Cardiac fibroblast (primary cell): ENCODE data around the gene OLIG1.

Source experiments
- DNase-seq, 2 donors: peaks; one replicate each; pipeline versions ENCODE4 v3.0.0 to v3.0.0-alpha.2; 2010; ENCODE audit warnings: low read depth in 2 of 2
- H3K4me3 ChIP-seq, 2 donors: replicated peaks in 1 of 2; 1 replicate in 1 of 2; 2 replicates in 1 of 2; pipeline ENCODE4 v1.5.1; 2011; ENCODE audit warnings: low read depth in 2 of 2, low read length in 2 of 2, mild to moderate bottlenecking in 2 of 2, moderate library complexity in 1 of 2
- TF ChIP-seq, protein P1 (sequence below): IDR thresholded peaks from one replicate; pipeline ENCODE4 v1.5.1; 2011; ENCODE audit warnings: low read depth, mild to moderate bottlenecking, low read length, inconsistent platforms

The OLIG1 gene

DNA sequence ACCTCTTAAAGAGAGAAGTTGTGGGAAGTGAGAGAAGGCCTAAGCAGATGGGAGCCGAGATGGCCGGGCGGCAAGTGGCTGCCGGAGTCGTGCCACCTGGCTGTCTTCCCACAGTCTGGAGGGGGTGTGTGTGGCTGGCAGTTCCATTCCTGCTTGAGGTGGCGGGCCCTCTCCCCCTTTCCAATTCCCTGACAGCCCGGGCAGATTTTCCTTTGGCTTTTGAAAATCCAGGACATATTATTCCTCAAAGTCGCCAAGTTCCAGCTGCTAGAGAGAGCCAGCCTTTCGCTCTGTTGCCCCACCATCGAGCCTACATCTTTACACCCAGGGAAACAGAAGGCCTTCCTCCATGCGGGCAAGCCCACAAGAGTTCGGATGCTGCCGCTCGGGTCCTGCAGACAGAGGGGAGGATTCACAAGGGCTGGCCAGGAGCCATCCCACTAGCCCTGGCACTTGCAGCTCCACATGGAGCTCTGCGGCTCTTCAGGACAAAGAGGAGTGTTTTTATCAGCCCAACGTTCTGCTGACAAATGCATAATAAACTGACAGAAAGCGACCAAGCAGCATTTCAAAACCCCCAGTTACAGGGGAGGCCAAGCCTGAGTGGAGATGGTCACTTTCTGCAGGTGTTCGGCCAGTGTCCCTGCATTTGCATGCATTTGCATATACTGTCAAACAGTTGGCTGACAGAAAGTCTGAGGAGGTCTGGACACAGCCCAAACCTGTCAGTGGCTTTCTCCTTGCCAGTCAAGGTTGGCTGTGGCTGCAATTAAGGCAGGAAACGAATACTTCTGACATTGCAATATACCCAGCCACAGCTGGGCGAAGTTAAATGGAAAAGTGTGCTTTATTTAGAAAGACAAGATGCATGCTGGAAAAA lies 45.9 kb downstream of the OLIG1 start:
- no peak overlapping the region for H3K4me3 ChIP-seq
- no peak for DNase-seq
- TF ChIP-seq, protein P1, sequence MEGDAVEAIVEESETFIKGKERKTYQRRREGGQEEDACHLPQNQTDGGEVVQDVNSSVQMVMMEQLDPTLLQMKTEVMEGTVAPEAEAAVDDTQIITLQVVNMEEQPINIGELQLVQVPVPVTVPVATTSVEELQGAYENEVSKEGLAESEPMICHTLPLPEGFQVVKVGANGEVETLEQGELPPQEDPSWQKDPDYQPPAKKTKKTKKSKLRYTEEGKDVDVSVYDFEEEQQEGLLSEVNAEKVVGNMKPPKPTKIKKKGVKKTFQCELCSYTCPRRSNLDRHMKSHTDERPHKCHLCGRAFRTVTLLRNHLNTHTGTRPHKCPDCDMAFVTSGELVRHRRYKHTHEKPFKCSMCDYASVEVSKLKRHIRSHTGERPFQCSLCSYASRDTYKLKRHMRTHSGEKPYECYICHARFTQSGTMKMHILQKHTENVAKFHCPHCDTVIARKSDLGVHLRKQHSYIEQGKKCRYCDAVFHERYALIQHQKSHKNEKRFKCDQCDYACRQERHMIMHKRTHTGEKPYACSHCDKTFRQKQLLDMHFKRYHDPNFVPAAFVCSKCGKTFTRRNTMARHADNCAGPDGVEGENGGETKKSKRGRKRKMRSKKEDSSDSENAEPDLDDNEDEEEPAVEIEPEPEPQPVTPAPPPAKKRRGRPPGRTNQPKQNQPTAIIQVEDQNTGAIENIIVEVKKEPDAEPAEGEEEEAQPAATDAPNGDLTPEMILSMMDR: no peak

DNA sequence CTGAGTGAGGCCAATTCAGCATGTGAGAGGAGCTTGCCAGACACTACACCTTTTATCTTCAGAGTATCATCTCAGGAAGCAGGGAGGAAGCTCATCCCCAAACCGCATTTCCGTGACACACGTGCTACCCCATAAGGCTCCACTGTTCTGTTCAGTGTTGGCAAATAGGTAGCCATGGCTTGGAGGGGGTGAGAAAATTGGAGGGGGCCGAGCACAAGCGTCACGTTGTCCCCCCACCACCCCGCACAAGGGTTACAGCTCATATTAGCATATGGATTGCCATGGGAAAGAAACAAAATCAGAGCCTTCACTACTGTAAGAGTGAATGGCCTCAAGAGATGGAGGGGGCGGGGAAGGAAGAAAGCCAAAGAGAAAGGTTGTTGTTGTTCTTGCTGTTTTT lies 46.7 kb downstream of the OLIG1 start:
- DNase-seq: no peak
- no peak overlapping the region for H3K4me3 ChIP-seq

DNA sequence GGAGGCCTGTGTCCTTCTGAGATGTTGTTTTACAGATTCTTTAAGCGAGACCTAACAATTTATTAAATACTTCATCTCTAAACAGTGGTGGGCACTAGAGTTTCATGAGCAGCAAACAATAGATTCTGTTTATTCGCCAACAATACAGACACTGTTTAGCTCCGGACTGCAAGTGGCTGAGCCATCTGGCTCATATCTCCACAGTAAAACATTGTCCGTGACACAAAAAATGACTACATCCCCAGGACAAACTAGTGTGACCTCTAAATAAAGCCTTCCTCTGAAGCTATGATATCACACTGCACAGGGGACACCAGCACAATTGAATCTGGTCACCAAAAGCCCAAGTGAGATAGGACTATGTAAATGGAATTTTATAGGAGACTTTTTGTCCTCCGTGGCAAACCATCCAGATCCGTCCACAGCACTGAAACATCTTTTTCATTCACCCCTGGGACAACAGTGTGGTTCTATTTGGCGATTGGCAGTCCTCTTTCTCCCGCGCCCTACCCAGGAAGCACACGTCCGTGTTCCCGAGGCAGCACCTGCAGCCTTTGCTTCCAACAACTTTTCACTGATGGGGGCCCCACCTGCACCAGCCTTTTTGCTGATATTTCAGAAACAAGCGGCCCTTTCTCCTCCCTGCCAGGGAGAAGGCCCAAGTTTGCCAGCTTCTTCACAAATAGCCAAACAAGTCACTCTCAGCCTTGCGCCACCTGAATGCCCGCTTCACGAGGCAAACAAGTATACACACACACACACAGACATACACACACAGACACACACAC lies 47.4 kb downstream of the OLIG1 start:
- no peak overlapping the region for H3K4me3 ChIP-seq
- DNase-seq: no peak
- TF ChIP-seq, protein P1: no peak

More for the DNA sequence above, 46.7 kb downstream of the OLIG1 start:
- TF ChIP-seq, protein P1: no peak
